Ovary (tissue), 3 donors: Measurements from ENCODE around the gene CD1B.

Experiments
- CTCF ChIP-seq, 3 donors: fragments of 450-650 bp in 2 of 3; fragments of 200-600 bp in 1 of 3; IDR thresholded peaks; one replicate each; pipeline versions ENCODE4 v1.5.1 to v1.8.0; 2016 to 2022; ENCODE audit warnings: antibody characterized with exemption in 3 of 3, mild to moderate bottlenecking in 1 of 3
- POLR2A ChIP-seq: fragments of 450-650 bp; IDR thresholded peaks from one replicate; pipeline ENCODE4 v1.6.1; 2017; ENCODE audit warnings: antibody characterized with exemption, mild to moderate bottlenecking, moderate library complexity
- donor health status: DM: no; HTN: no; CAD: no.

GRCh38 chr1:158327481-158327880 is 3.9 kb downstream of the CD1B start:
- no peak for TF ChIP-seq POLR2A
- TF ChIP-seq CTCF (IDR thresholded peaks at IDR 0.05) = no peak
